KMS-11 (cell line): ENCODE results near the gene CNTN5.

ENCODE experiments used
- H2AFZ ChIP-seq: fragments of 200-600 bp; sonication (generic); 2 replicates; pipeline ENCODE4 v1.6.1; 2016; ENCODE audit warnings: antibody characterized with exemption, mixed run types, low read depth
- H3K27ac ChIP-seq: fragments of 200-600 bp; sonication (generic); 2 replicates; pipeline ENCODE4 v1.6.1; 2016; ENCODE audit warnings: mild to moderate bottlenecking, mixed run types
- H3K27me3 ChIP-seq: fragments of 200-600 bp; sonication (generic); 2 replicates; pipeline ENCODE4 v1.6.1; 2017; ENCODE audit warnings: mild to moderate bottlenecking, low read depth, mixed run types, moderate library complexity; ENCODE audit not compliant: insufficient read depth
- H3K36me3 ChIP-seq: fragments of 200-600 bp; sonication (generic); 2 replicates; pipeline ENCODE4 v1.6.1; 2017; ENCODE audit warnings: mild to moderate bottlenecking, mixed run types; ENCODE audit not compliant: insufficient read depth
- H3K4me1 ChIP-seq: fragments of 200-600 bp; sonication (generic); 2 replicates; pipeline ENCODE4 v1.6.1; 2016; ENCODE audit warnings: mild to moderate bottlenecking, low read depth, mixed run types; ENCODE audit not compliant: poor library complexity, severe bottlenecking
- H3K4me2 ChIP-seq: fragments of 200-600 bp; sonication (generic); 2 replicates; pipeline ENCODE4 v1.7.0; 2016; ENCODE audit warnings: mild to moderate bottlenecking, mixed run types
- H3K4me3 ChIP-seq: fragments of 200-600 bp; sonication (generic); IDR thresholded peaks from 2 replicates; pipeline ENCODE4 v1.6.1; 2017; ENCODE audit warnings: low read depth, low read length, mixed read lengths; ENCODE audit not compliant: insufficient read depth
- H3K79me2 ChIP-seq: fragments of 200-600 bp; sonication (generic); 2 replicates; pipeline ENCODE4 v1.6.1; 2016; ENCODE audit warnings: low read depth, mixed run types; ENCODE audit not compliant: insufficient read depth
- H3K9ac ChIP-seq: fragments of 200-600 bp; sonication (generic); 2 replicates; pipeline ENCODE4 v1.6.1; 2016; ENCODE audit warnings: mild to moderate bottlenecking, mixed run types
- H4K20me1 ChIP-seq: fragments of 200-600 bp; sonication (generic); 2 replicates; pipeline ENCODE4 v1.6.1; 2016; ENCODE audit warnings: mild to moderate bottlenecking, mixed run types; ENCODE audit not compliant: insufficient read depth
- CTCF ChIP-seq: fragments of 200-600 bp; sonication (generic); conservative IDR thresholded peaks from 2 replicates; pipeline ENCODE4 v1.6.1; 2017; ENCODE audit warnings: low read depth, mild to moderate bottlenecking, antibody characterized with exemption, low read length, moderate library complexity, mixed read lengths

CNTN5 gene

GRCh38 chr11:100061006-100061405, 1040.3 kb downstream of the CNTN5 start:
- no peak overlapping the region for H3K9ac ChIP-seq
- no peaks in the 10 kb centered on the region for H3K79me2 ChIP-seq
- H3K27ac ChIP-seq: no peak overlapping the region
- H3K4me2 ChIP-seq: no peak overlapping the region
- no peaks in the 10 kb centered on the region for H4K20me1 ChIP-seq
- no peaks in the 10 kb centered on the region for H3K36me3 ChIP-seq
- no peaks in the 10 kb centered on the region for H3K27me3 ChIP-seq
- H3K4me3 ChIP-seq: no peak overlapping the region
- no peak overlapping the region for H2AFZ ChIP-seq
- no peaks in the 10 kb centered on the region for H3K4me1 ChIP-seq
- TF ChIP-seq CTCF: no peak

GRCh38 chr11:100066399-100066798, 1045.7 kb downstream of the CNTN5 start:
- no peak overlapping the region for H3K4me3 ChIP-seq
- H2AFZ ChIP-seq: no peak overlapping the region
- H3K27ac ChIP-seq: no peak overlapping the region
- H3K4me1 ChIP-seq: no peaks in the 10 kb centered on the region
- H3K9ac ChIP-seq: no peak overlapping the region
- no peaks in the 10 kb centered on the region for H3K79me2 ChIP-seq
- H3K36me3 ChIP-seq: no peaks in the 10 kb centered on the region
- H3K27me3 ChIP-seq: no peaks in the 10 kb centered on the region
- TF ChIP-seq CTCF: no peak
- H3K4me2 ChIP-seq: no peak overlapping the region
- no peaks in the 10 kb centered on the region for H4K20me1 ChIP-seq

- Histone ChIP-seq H3K36me3 (no peaks in the 10 kb centered on the region), H3K4me1 (no peaks in the 10 kb centered on the region), H2AFZ (no peak overlapping the region), H3K9ac (no peak overlapping the region), H3K4me3 (no peak overlapping the region), H3K79me2 (no peaks in the 10 kb centered on the region), H4K20me1 (no peaks in the 10 kb centered on the region), H3K27ac (no peak overlapping the region), H3K27me3 (no peaks in the 10 kb centered on the region), H3K4me2 (no peak overlapping the region)
- TF ChIP-seq CTCF: no peak
Observed at GRCh38 chr11:100068116-100068515, 1047.4 kb downstream of the CNTN5 start.

GRCh38 chr11:100072131-100072530, 1051.4 kb downstream of the CNTN5 start:
- Histone ChIP-seq H3K27me3 (no peaks in the 10 kb centered on the region), H3K9ac (no peak overlapping the region), H3K79me2 (no peaks in the 10 kb centered on the region), H3K27ac (no peak overlapping the region), H3K4me3 (no peak overlapping the region), H3K36me3 (no peaks in the 10 kb centered on the region), H3K4me2 (no peak overlapping the region), H3K4me1 (no peaks in the 10 kb centered on the region), H2AFZ (no peak overlapping the region), H4K20me1 (no peaks in the 10 kb centered on the region)
- TF ChIP-seq CTCF: no peak

- H3K9ac ChIP-seq: no peak overlapping the region
Observed at GRCh38 chr11:100080381-100080780, 1059.6 kb downstream of the CNTN5 start.

More at GRCh38 chr11:100080381-100080780, 1059.6 kb downstream of the CNTN5 start:
- Histone ChIP-seq H2AFZ (no peak overlapping the region), H3K4me3 (no peak overlapping the region), H3K36me3 (no peaks in the 10 kb centered on the region), H3K4me1 (no peaks in the 10 kb centered on the region), H4K20me1 (no peaks in the 10 kb centered on the region), H3K4me2 (no peak overlapping the region), H3K27ac (no peak overlapping the region), H3K27me3 (no peaks in the 10 kb centered on the region), H3K79me2 (no peaks in the 10 kb centered on the region)
- no peak for TF ChIP-seq CTCF
